GM19099 (cell line): ENCODE results near the gene LARP1B.

Experiments
- POLR2A ChIP-seq: IDR thresholded peaks from 3 replicates; pipeline ENCODE4 v1.6.1; 2011; ENCODE audit warnings: low read depth; ENCODE audit not compliant: insufficient read length; ENCODE audit errors: extremely low read depth

The LARP1B gene

GRCh38 chr4:128145727-128146126, 84.6 kb downstream of the LARP1B start:
- no peak for TF ChIP-seq POLR2A

- no peak for TF ChIP-seq POLR2A
These were observed 92.7 kb downstream of the LARP1B start for GRCh38 chr4:128153800-128154199.

- TF ChIP-seq POLR2A, result no peak
These were observed 94.2 kb downstream of the LARP1B start for GRCh38 chr4:128155231-128155855.

- no peak for TF ChIP-seq POLR2A
These were observed 94.9 kb downstream of the LARP1B start for GRCh38 chr4:128155874-128156456.

- TF ChIP-seq POLR2A, result no peak
These were observed 97.8 kb downstream of the LARP1B start for GRCh38 chr4:128158894-128159293.

GRCh38 chr4:128159967-128160366, 98.9 kb downstream of the LARP1B start:
- TF ChIP-seq POLR2A, result no peak

- no peak for TF ChIP-seq POLR2A
These were observed 100.0 kb downstream of the LARP1B start for GRCh38 chr4:128161138-128161537.

- TF ChIP-seq POLR2A, result no peak
These were observed 101.3 kb downstream of the LARP1B start for GRCh38 chr4:128162434-128162833.

GRCh38 chr4:128163177-128164117, 102.3 kb downstream of the LARP1B start:
- no peak for TF ChIP-seq POLR2A

GRCh38 chr4:128166982-128167381, 105.9 kb downstream of the LARP1B start:
- TF ChIP-seq POLR2A, result no peak

- TF ChIP-seq POLR2A, result no peak
These were observed 107.6 kb downstream of the LARP1B start for GRCh38 chr4:128168701-128169100.

- TF ChIP-seq POLR2A, result no peak
These were observed 108.1 kb downstream of the LARP1B start for GRCh38 chr4:128169245-128169644.

GRCh38 chr4:128176643-128177042, 115.5 kb downstream of the LARP1B start:
- TF ChIP-seq POLR2A, result no peak

- TF ChIP-seq POLR2A, result no peak
These were observed 116.4 kb downstream of the LARP1B start for GRCh38 chr4:128177498-128177897.

- no peak for TF ChIP-seq POLR2A
These were observed 125.5 kb downstream of the LARP1B start for GRCh38 chr4:128186623-128187022.
